CD4-positive, alpha-beta T cell (primary cell): ENCODE data around the gene ATG9A. TPM values are rescaled to one million over a fixed set of nuclear protein-coding genes. Genes with fewer than 3 reads are reported as not detected.

Experiments used
- ATAC-seq: fragments of 200-7000 bp; cut with Tn5 transposase; one replicate; pipeline ENCODE4 v1.10.0; 2022; ENCODE audit warnings: mild to moderate bottlenecking; ENCODE audit not compliant: poor library complexity
- CTCF ChIA-PET: fragments of 350-600 bp; sonication (Branson Sonifier 250); formaldehyde crosslinking; loops from one replicate; lab custom pipeline; 2021; ENCODE audit warnings: antibody characterized with exemption, inconsistent platforms; lab: Charles Lee
- POLR2A ChIA-PET: fragments of 350-600 bp; sonication (Branson Sonifier 250); formaldehyde crosslinking; loops from one replicate; lab custom pipeline; 2021; ENCODE audit warnings: antibody characterized with exemption, inconsistent platforms; lab: Charles Lee
- DNase-seq, 14 experiments: peaks; one replicate each; pipeline ENCODE4 v3.0.0-alpha.2; 2013 to 2020; ENCODE audit warnings: mixed read lengths in 2 of 14
- H3K27ac ChIP-seq, 2 donors: one replicate each; pipeline versions ENCODE4 v1.5.1 to v1.7.0; 2013; ENCODE audit warnings: low read length in 2 of 2, low read depth in 1 of 2, mild to moderate bottlenecking in 1 of 2
- H3K27me3 ChIP-seq, 2 experiments: 1 replicate in 1 of 2; 2 replicates in 1 of 2; pipeline versions ENCODE4 v1.6.1 to v1.7.0; 2013; ENCODE audit warnings: low read length in 2 of 2, control low read depth in 1 of 2, mild to moderate bottlenecking in 1 of 2, moderate library complexity in 1 of 2; ENCODE audit not compliant: insufficient read depth in 2 of 2, control insufficient read depth in 1 of 2
- H3K36me3 ChIP-seq: one replicate; pipeline ENCODE4 v1.6.1; 2013; ENCODE audit warnings: low read length, control low read depth; ENCODE audit not compliant: insufficient read depth
- H3K4me1 ChIP-seq: one replicate; pipeline ENCODE4 v1.6.1; 2013; ENCODE audit warnings: low read length, control low read depth; ENCODE audit not compliant: insufficient read depth
- H3K4me3 ChIP-seq: one replicate; pipeline ENCODE4 v1.5.1; 2013; ENCODE audit warnings: mild to moderate bottlenecking, low read length, moderate library complexity
- H3K9me3 ChIP-seq, 2 experiments: 1 replicate in 1 of 2; 2 replicates in 1 of 2; pipeline versions ENCODE4 v1.6.1 to v1.7.0; 2013; ENCODE audit warnings: low read length in 2 of 2, mild to moderate bottlenecking in 2 of 2, control low read depth in 1 of 2, moderate library complexity in 1 of 2; ENCODE audit not compliant: control insufficient read depth in 1 of 2, insufficient read depth in 1 of 2
- H3K27ac Mint-ChIP-seq: one replicate; pipeline ENCODE4 v1.8.0; 2020; ENCODE audit warnings: mixed read lengths
- H3K27me3 Mint-ChIP-seq: one replicate; pipeline ENCODE4 v1.8.0; 2021; ENCODE audit warnings: mixed read lengths
- H3K36me3 Mint-ChIP-seq: one replicate; pipeline ENCODE4 v1.8.0; 2021; ENCODE audit warnings: low read depth, mixed read lengths
- H3K4me1 Mint-ChIP-seq: one replicate; pipeline ENCODE4 v1.8.0; 2021; ENCODE audit warnings: low read depth, mixed read lengths
- H3K4me3 Mint-ChIP-seq: one replicate; pipeline ENCODE4 v1.8.0; 2020; ENCODE audit warnings: mild to moderate bottlenecking, mixed read lengths
- H3K9me3 Mint-ChIP-seq: one replicate; pipeline ENCODE4 v1.8.0; 2020; ENCODE audit warnings: mixed read lengths
- CTCF ChIP-seq: fragments of 200-600 bp; IDR thresholded peaks from one replicate; pipeline ENCODE4 v1.8.0; 2022; ENCODE audit warnings: antibody characterized with exemption, mild to moderate bottlenecking
- intact Hi-C, 2 experiments: fragments of 100-400 bp; cut with DNase I in 1 of 2; cut with micrococcal nuclease in 1 of 2; formaldehyde crosslinking; loops; one replicate each; pipeline versions ENCODE4 v1.15.1 to v1.9.0; 2023 to 2025; cut with DNase I, micrococcal nuclease
- total RNA-seq, 174 experiments: library from RNA in 2 of 174; stranded (reverse) in 2 of 174; gene quantifications; one replicate each; pipeline ENCODE4 v1.2.3 and lab custom pipeline; 2021 to 2026

ATG9A gene
- total RNA-seq, 2 experiments from 2014 or later: 105 to 106 TPM

- H3K9me3 Mint-ChIP-seq: no peaks in the 10 kb centered on the region
- H3K4me1 ChIP-seq: peaks cover 53% of the 10 kb centered on the region
- H3K4me1 Mint-ChIP-seq: peaks cover 47% of the 10 kb centered on the region
- H3K27ac ChIP-seq: no peak overlapping the region
- ATAC-seq (no peak), DNase-seq (peak in 1 of 14 experiments; percentile 8)
- no peaks in the 10 kb centered on the region for H3K27me3 Mint-ChIP-seq
- H3K4me3 ChIP-seq: no peak overlapping the region
- ChIA-PET CTCF (interaction anchor here (1.3 to 4.2 kb wide), 3 partner anchors 48 to 87 kb away, joined by 6 to 32 read pairs (median 17); partner anchors contain the start of gene NHEJ1), POLR2A (interaction anchor here (0.7 to 4.8 kb wide), 5 partner anchors 10 to 49 kb away, joined by 3 to 139 read pairs (median 6); partner anchors contain the start of genes ABCB6, CNPPD1, GLB1L and RETREG2)
- H3K27me3 ChIP-seq: no peaks in the 10 kb centered on the region
- no peak for TF ChIP-seq CTCF
- intact Hi-C loops: loop anchor here in 1 of 2 experiments (10.0 kb wide), 2 partner anchors 177 to 337 kb away; partner anchors contain the start of genes CHPF, DNPEP and TMEM198
- H3K4me3 Mint-ChIP-seq: peak overlapping the region; percentile 90
- no peaks in the 10 kb centered on the region for H3K9me3 ChIP-seq
- peak overlapping the region; percentile 93 for H3K27ac Mint-ChIP-seq
- peaks cover 26% of the 10 kb centered on the region for H3K36me3 Mint-ChIP-seq
- peaks cover 21% of the 10 kb centered on the region for H3K36me3 ChIP-seq
Measured at GRCh38 chr2:219207884-219208740, 21.3 kb downstream of the ATG9A start.

GRCh38 chr2:219207134-219207883 is 22.1 kb downstream of the ATG9A start:
- H3K36me3 ChIP-seq: peaks cover 21% of the 10 kb centered on the region
- peak in 1 of 14 experiments; percentile 17 for DNase-seq
- no peaks in the 10 kb centered on the region for H3K27me3 ChIP-seq
- Mint-ChIP-seq H3K27me3 (no peaks in the 10 kb centered on the region), H3K9me3 (no peaks in the 10 kb centered on the region), H3K4me3 (peak overlapping the region; percentile 90), H3K4me1 (peaks cover 47% of the 10 kb centered on the region), H3K36me3 (peaks cover 26% of the 10 kb centered on the region), H3K27ac (peak overlapping the region; percentile 93)
- ChIA-PET CTCF (interaction anchor here (1.2 to 4.2 kb wide), 6 partner anchors 14 to 227 kb away, joined by 3 to 32 read pairs (median 8); partner anchors contain the start of genes CNPPD1 and NHEJ1), POLR2A (interaction anchor here (0.6 to 4.8 kb wide), 17 partner anchors 11 to 88 kb away, joined by 3 to 139 read pairs (median 13); partner anchors contain the start of genes ABCB6, ANKZF1, ATG9A and CNPPD1)
- no peaks in the 10 kb centered on the region for H3K9me3 ChIP-seq
- peaks cover 53% of the 10 kb centered on the region for H3K4me1 ChIP-seq
- H3K4me3 ChIP-seq: peak overlapping the region; percentile 69
- intact Hi-C loops: loop anchor here in 1 of 2 experiments (10.0 kb wide), 2 partner anchors 177 to 337 kb away; partner anchors contain the start of genes CHPF, DNPEP and TMEM198
- no peak for TF ChIP-seq CTCF
- ATAC-seq: no peak
- peak overlapping the region; percentile 87 to 89 for H3K27ac ChIP-seq
